Stimulated activated CD8-positive, alpha-beta memory T cell treated with anti-CD3 and anti-CD28 coated beads, Interleukin-15, amount 100 ng/mL, for 24 hours (primary cell): ENCODE measurements around the gene GABPB2.
"Not testable (repeated sequence)": the region's sequence is repeated elsewhere in the genome, so short reads cannot be mapped to it uniquely, and the experiment has no call there.

ENCODE experiments used
- DNase-seq: peaks from one replicate; pipeline ENCODE4 v3.0.0-alpha.2; 2020; ENCODE audit warnings: low read depth

GABPB2 gene

DNA sequence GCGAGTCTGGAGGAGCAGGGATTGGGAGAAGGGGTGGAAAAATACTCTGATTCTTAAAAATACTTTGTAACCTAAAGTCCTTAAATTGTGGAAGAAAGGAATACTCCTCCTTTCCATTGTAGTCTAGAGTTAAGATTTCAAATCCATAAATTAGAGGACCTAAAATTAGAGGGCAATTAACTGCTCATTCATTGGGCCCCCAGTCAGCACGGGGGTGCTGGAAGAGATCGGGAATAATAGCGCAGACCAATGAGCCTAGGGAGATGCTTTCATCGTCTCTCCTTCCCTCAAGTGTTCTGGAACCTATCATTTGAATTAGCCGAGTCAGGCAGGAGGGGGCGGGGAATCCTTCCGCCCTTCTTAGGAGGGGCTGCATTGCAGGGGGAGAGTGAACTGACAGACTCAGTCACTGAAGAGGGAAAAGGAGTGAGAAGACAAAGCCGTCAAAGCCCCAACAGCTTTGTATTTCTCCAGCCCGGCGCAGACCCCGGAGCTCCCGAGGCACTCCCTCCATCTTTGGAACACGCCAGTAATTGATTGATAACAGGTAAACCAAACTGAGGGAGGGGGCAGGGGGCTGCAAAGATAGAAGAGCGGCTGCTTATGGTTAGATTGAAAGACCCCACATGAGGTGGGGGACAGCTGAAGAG lies 10.4 kb upstream of the GABPB2 start, which contains the start of gene MLLT11:
Gene MLLT11, plus strand, starts transcription at position 391 of the 650 bp plus-strand sequence. CDS start 6,828 bp downstream, outside the sequence.
- no peak for DNase-seq

GRCh38 chr1:151060657-151061421 lies 9.7 kb upstream of the GABPB2 start:
- DNase-seq = no peak

GRCh38 chr1:151061704-151062103 lies 8.9 kb upstream of the GABPB2 start:
- DNase-seq = no peak

- DNase-seq = no peak
Measured at GRCh38 chr1:151062741-151063371, 7.7 kb upstream of the GABPB2 start.

DNA sequence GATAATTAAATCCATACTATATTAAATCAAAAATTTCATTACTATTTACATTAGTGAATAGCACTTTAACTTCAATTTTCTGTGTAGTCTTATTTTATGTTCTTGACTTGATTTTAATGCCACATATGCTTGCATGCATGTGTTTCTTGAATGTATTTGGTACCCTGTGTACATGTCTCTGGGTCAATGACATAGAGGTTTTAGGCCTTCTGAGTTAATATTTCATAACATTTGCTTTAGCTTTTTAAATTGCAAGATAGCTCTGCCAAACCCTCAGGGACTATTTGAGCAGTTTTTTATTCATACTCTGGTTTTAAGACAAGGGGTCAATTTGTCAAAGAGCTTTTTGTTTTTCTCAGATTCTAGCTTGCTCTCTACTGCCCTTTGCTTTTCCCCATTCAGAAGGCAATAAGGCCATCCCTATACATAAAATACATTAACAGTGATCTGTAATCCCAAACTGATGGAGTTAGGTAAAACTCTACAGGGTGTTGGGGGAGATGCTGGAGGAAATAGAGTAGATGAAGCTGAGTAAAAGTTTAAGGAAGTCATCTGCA lies 5.4 kb upstream of the GABPB2 start:
- no peak for DNase-seq

GRCh38 chr1:151067185-151067584 lies 3.4 kb upstream of the GABPB2 start:
- no peak for DNase-seq

- DNase-seq = no peak
Measured at GRCh38 chr1:151069103-151069486, 1.5 kb upstream of the GABPB2 start.

DNA sequence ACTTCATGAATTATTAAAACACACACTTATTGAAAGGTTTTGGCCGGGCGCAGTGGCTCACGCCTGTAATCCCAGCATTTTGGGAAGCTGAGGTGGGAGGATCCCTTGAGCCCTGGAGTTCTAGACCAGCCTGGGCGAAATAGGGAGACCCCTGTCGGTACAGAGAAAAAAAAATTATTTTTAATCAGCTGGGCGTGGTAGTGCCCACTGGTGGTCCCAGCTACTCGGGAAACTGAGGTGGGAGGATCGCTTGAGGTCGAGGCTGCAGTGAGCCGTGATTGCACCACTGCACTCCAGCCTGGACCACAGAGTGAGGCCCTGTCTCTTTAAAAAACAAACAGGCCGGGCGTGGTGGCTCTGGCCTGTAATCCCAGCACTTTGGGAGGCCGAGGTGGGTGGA lies 1.7 kb downstream of the GABPB2 start:
- no peak for DNase-seq

DNA sequence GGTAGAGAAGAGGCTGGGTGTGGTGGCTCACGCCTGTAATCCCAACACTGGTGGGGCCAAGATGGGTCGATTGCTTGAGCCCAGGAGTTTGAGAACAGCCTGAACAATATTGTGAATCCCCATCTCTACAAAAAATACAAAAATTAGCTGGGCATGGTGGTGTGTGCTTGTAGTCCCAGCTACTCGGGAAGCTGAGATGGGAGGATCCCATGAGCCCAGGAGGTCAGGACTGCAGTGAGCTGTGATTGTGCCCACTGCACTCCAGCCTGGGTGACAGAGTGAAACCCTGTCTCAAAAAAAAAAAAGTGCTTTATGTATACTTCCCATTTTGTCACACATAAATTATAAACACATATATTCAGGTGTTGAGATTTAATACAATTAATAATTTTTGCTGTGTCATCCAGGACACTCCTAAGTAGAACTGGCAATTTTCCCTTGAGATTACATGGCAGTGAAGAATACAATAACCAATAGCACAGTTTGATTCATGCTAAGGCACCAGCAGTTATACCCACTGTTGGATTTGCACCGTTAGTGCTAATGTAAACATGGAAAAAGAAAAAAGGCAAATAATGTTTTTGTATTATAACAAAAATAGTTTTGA lies 15.5 kb downstream of the GABPB2 start:
- DNase-seq = no peak

DNA sequence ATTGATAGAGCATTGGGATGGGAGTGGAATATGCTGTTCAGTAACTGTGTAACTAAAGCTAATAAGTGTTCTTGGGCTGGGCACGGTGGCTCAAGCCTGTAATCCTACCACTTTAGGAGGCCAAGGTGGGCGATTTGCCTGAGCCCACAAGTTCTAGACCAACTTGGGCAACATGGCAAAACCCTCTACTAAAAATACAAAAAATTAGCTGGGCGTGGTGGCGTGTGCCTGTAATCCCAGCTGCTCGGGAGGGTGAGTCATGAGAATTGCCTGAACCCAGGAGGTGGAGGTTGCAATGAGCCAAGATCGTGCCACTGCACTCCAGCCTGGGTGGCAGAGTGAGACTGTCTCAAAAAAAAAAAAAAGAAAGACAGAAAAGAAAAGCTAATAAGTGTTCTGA lies 26.9 kb downstream of the GABPB2 start:
- not testable (repeated sequence) for DNase-seq

GRCh38 chr1:151098126-151098525 lies 27.6 kb downstream of the GABPB2 start:
- DNase-seq = no peak

DNA sequence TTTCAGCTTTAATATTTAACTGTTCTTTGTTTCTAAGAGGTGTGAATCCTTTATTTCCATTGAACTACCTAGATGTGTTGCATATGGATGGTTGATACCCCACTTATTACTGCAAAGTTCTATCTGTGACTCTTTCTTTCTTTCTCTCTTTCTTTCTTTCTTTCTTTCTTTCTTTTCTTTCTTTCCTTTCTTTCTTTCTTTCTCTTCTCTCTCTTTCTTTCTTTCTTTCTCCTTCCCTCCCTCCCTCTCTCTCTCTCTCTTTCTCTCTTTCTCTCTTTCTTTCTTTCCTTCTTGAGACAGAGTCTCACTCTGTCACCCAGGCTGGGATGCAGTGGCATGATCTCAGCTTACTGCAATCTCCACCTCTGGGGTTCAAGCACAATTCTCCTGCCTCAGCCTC lies 34.1 kb downstream of the GABPB2 start:
- no peak for DNase-seq

DNA sequence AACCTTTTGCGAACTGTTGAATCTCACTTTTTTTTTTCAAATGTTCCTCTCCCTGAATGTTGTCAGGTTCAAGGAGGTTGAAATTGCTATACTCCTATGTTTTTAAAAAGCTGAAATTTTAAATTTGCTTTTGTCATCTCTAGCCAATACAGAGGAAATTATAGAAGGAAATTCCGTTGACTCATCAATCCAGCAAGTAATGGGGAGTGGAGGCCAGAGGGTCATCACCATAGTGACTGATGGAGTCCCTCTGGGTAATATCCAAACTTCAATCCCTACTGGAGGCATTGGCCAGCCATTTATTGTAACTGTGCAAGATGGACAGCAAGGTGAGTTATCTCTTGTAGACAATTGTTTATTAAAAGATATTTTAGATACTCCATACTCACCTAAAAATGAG lies 36.3 kb downstream of the GABPB2 start:
- DNase-seq = no peak

GRCh38 chr1:151108331-151108730 lies 37.8 kb downstream of the GABPB2 start:
- DNase-seq = no peak

GRCh38 chr1:151113877-151114276 lies 43.3 kb downstream of the GABPB2 start:
- DNase-seq = no peak

DNA sequence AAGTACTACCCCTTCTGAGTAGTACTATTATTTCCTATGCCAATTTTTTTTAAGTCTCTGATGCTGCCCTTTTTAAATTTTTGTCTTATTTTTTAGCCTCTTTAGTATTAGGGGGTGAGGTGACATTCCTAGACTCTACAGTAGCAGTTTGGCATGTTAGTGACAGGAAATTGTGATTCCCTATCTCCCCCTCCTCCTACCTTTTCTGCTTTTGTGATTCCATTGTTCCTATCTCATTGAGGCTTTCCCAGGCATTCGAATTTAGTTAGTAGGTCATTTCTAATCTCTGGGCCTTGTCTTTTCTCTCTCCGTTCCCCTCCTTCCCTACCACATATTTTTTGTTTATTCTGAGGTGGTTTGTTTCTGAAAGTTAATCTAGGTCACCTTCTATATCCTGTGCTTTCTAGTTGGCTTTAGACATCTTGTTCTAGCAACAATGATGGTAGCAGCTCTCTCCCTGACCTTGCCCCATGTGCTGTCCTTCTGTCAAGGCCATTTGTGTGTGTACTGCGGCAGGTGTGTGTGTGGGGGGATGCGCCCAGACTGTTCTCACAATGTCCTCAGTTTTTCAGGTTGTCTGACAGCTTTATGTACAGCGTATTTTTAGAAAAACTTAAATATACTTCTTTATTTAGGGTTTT lies 54.3 kb downstream of the GABPB2 start:
- no peak for DNase-seq

GRCh38 chr1:151128800-151129199 lies 58.2 kb downstream of the GABPB2 start:
- DNase-seq = no peak

GRCh38 chr1:151130987-151131586 lies 60.5 kb downstream of the GABPB2 start:
- DNase-seq = peak; percentile 42

DNA sequence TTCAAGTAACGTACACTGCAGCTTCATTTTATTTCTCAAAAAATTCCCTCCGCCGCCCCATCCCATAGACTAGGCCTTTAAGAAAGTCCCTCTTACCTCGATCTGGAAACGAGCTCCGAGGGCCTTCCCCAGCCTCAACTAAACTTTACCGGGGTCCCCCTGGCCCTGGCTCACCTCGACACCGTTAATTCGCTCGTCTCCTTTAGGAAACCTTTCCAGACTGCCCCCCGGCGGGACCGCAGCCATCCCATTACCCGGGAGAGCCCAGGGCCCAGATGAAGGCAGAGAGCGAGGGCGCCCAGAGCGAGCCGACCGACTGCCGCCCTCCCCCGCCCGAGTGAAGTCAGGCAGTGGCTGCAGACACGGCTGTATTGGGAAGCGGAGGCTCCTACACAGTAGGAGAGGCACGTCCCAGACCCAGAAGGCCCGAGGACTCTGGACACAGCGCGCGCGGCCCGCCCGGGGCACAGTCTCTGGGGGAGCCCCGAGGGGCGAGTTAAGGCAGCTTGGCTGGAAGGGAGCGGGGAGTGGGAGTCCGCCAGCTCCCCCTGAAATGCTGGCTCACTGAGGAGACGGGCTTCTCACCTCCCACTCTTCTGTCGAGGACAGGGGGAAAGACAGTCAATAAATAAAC lies 61.3 kb downstream of the GABPB2 start:
- no peak for DNase-seq

- no peak for DNase-seq
Measured at GRCh38 chr1:151132335-151133017, 61.9 kb downstream of the GABPB2 start.
